Vagina (tissue), 2 donors: ENCODE measurements around the gene COX18. TPM values are rescaled to one million over a fixed set of nuclear protein-coding genes. Genes with fewer than 3 reads are reported as not detected.

Experiments
- DNase-seq, 2 donors: peaks; one replicate each; pipeline ENCODE4 v3.0.0-alpha.2; 2017; ENCODE audit errors: extremely low spot score in 2 of 2
- H3K27ac ChIP-seq: fragments of 200-600 bp; sonication (generic); one replicate; pipeline ENCODE4 v1.5.1; 2019
- H3K27me3 ChIP-seq: fragments of 200-600 bp; sonication (generic); one replicate; pipeline ENCODE4 v1.5.1; 2019
- H3K36me3 ChIP-seq, 2 donors: fragments of 200-600 bp; sonication (generic); one replicate each; pipeline ENCODE4 v1.5.1; 2017 to 2019
- H3K4me1 ChIP-seq: fragments of 200-600 bp; sonication (generic); one replicate; pipeline ENCODE4 v1.5.1; 2019
- H3K4me3 ChIP-seq, 2 donors: fragments of 200-600 bp; sonication (generic); 1 replicate in 1 of 2; 2 replicates in 1 of 2; pipeline ENCODE4 v1.5.1; 2016 to 2019
- H3K9me3 ChIP-seq: fragments of 200-600 bp; sonication (generic); one replicate; pipeline ENCODE4 v1.5.1; 2019
- CTCF ChIP-seq, 3 experiments: fragments of 450-650 bp in 2 of 3; fragments of 200-600 bp in 1 of 3; sonication (generic) in 1 of 3; IDR thresholded peaks; one replicate each; pipeline ENCODE4 v1.5.1; 2017 to 2019; ENCODE audit warnings: antibody characterized with exemption in 3 of 3, mild to moderate bottlenecking in 2 of 3, moderate library complexity in 2 of 3
- POLR2A ChIP-seq, 2 donors: fragments of 450-650 bp; IDR thresholded peaks; one replicate each; pipeline ENCODE4 v1.6.1; 2017; ENCODE audit warnings: antibody characterized with exemption in 2 of 2, mild to moderate bottlenecking in 2 of 2, moderate library complexity in 2 of 2
- POLR2AphosphoS5 ChIP-seq, 2 donors: sonication (generic); formaldehyde crosslinking; IDR thresholded peaks; one replicate each; pipeline ENCODE4 v1.9.0; 2017; ENCODE audit warnings: antibody characterized with exemption in 2 of 2, mild to moderate bottlenecking in 2 of 2, low read depth in 1 of 2; ENCODE audit not compliant: insufficient read depth in 1 of 2
- intact Hi-C: fragments of 100-400 bp; cut with DNase I; formaldehyde crosslinking; loops from one replicate; pipeline ENCODE4 v1.15.1; 2023
- total RNA-seq: library from RNA; depleted of rRNA; stranded (reverse); fragments of >200 nt; gene quantifications from one replicate; pipeline ENCODE4 v1.2.3, GENCODE V29; 2016

COX18 gene
- total RNA-seq, 1 donor from 2014 or later, result 12.8 TPM

- TF ChIP-seq CTCF (IDR thresholded peaks at IDR 0.05), result no peak
- no peak for TF ChIP-seq POLR2AphosphoS5 (IDR thresholded peaks at IDR 0.05; ENCODE audit: insufficient read depth in 1 of 2, low read depth in 1 of 2)
- TF ChIP-seq POLR2A (IDR thresholded peaks at IDR 0.05), result no peak
- DNase-seq, result no peak
- peak overlapping the region; percentile 87 for H3K27ac ChIP-seq
- H3K9me3 ChIP-seq, result no peaks in the 10 kb centered on the region
- H3K4me3 ChIP-seq, result peak overlapping the region; percentile 72 to 80
- H3K27me3 ChIP-seq, result no peaks in the 10 kb centered on the region
- no peaks in the 10 kb centered on the region for H3K36me3 ChIP-seq
- H3K4me1 ChIP-seq, result no peaks in the 10 kb centered on the region
- intact Hi-C loops, result loop anchor here (2.0 kb wide), 1 partner anchor 190 kb away; the partner anchor contains the start of gene ANKRD17
Observed at GRCh38 chr4:73068491-73069337, 802 bp downstream of the COX18 start.

- H3K27me3 ChIP-seq, result no peaks in the 10 kb centered on the region
- intact Hi-C loops, result loop anchor here (2.0 kb wide), 1 partner anchor 191 kb away; the partner anchor contains the start of gene ANKRD17
- peak overlapping the region; percentile 87 for H3K27ac ChIP-seq
- no peak for DNase-seq
- no peaks in the 10 kb centered on the region for H3K9me3 ChIP-seq
- TF ChIP-seq POLR2A (IDR thresholded peaks at IDR 0.05), result no peak
- TF ChIP-seq POLR2AphosphoS5 (IDR thresholded peaks at IDR 0.05; ENCODE audit: insufficient read depth in 1 of 2, low read depth in 1 of 2), result no peak
- TF ChIP-seq CTCF (IDR thresholded peaks at IDR 0.05), result no peak
- H3K4me3 ChIP-seq, result peak overlapping the region; percentile 72 to 80
- H3K4me1 ChIP-seq, result no peaks in the 10 kb centered on the region
- H3K36me3 ChIP-seq, result no peaks in the 10 kb centered on the region
Observed at GRCh38 chr4:73067971-73068394, 1.5 kb downstream of the COX18 start.

- intact Hi-C loops, result no loop called here
Observed at GRCh38 chr4:73066928-73067327, 2.6 kb downstream of the COX18 start.

GRCh38 chr4:73066445-73066844 is 3.1 kb downstream of the COX18 start:
- intact Hi-C loops, result no loop called here
- Histone ChIP-seq H3K9me3 (no peaks in the 10 kb centered on the region), H3K4me3 (no peak overlapping the region), H3K4me1 (no peaks in the 10 kb centered on the region), H3K27me3 (no peaks in the 10 kb centered on the region), H3K36me3 (peaks cover 0 to 6% of the 10 kb centered on the region in 2 donors), H3K27ac (no peak overlapping the region)
- TF ChIP-seq CTCF (IDR thresholded peaks at IDR 0.05) (no peak), POLR2AphosphoS5 (IDR thresholded peaks at IDR 0.05; ENCODE audit: insufficient read depth in 1 of 2, low read depth in 1 of 2) (no peak), POLR2A (IDR thresholded peaks at IDR 0.05) (no peak)
- DNase-seq, result no peak

More at GRCh38 chr4:73066928-73067327, 2.6 kb downstream of the COX18 start:
- no peak overlapping the region for H3K27ac ChIP-seq
- TF ChIP-seq POLR2A (IDR thresholded peaks at IDR 0.05) (no peak), POLR2AphosphoS5 (IDR thresholded peaks at IDR 0.05; ENCODE audit: insufficient read depth in 1 of 2, low read depth in 1 of 2) (no peak), CTCF (IDR thresholded peaks at IDR 0.05) (no peak)
- no peaks in the 10 kb centered on the region for H3K27me3 ChIP-seq
- no peak overlapping the region for H3K4me3 ChIP-seq
- DNase-seq, result no peak
- no peaks in the 10 kb centered on the region for H3K4me1 ChIP-seq
- peaks cover 0 to 1% of the 10 kb centered on the region in 2 donors for H3K36me3 ChIP-seq
- H3K9me3 ChIP-seq, result no peaks in the 10 kb centered on the region

- intact Hi-C loops, result no loop called here
- peaks cover 0 to 25% of the 10 kb centered on the region in 2 donors for H3K36me3 ChIP-seq
Observed at GRCh38 chr4:73064536-73064935, 5.0 kb downstream of the COX18 start.

More at GRCh38 chr4:73064536-73064935, 5.0 kb downstream of the COX18 start:
- Histone ChIP-seq H3K4me1 (no peaks in the 10 kb centered on the region), H3K27me3 (no peaks in the 10 kb centered on the region), H3K9me3 (no peaks in the 10 kb centered on the region), H3K4me3 (no peak overlapping the region), H3K27ac (no peak overlapping the region)
- DNase-seq, result no peak
- TF ChIP-seq POLR2A (IDR thresholded peaks at IDR 0.05), result no peak
- no peak for TF ChIP-seq POLR2AphosphoS5 (IDR thresholded peaks at IDR 0.05; ENCODE audit: insufficient read depth in 1 of 2, low read depth in 1 of 2)
- no peak for TF ChIP-seq CTCF (IDR thresholded peaks at IDR 0.05)
